Activated CD4-positive, alpha-beta memory T cell treated with anti-CD3 and anti-CD28 coated beads for 36 hours (primary cell): ENCODE measurements around the gene GSTO1. TPM values are rescaled to one million over a fixed set of nuclear protein-coding genes. Genes with fewer than 3 reads are reported as not detected.

Experiments
- microRNA-seq: library from miRNA; unstranded; fragments of <30 nt; microRNA quantifications from one replicate; pipeline ENCODE4 v1.2.0, GENCODE V29; 2022; ENCODE audit warnings: borderline number of aligned reads, borderline microRNAs expressed, borderline replicate concordance
- total RNA-seq, 2 experiments: library from RNA; stranded (reverse); gene quantifications; one replicate each; pipeline ENCODE4 v1.2.3, GENCODE V29; 2021

Gene GSTO1
- total RNA-seq, 2 experiments from 2014 or later = 215 to 225 TPM

Small RNA genes lying within 50 kb of the gene (microRNA-seq; reads per million reads assigned to microRNA genes)
- not detected for gene MIR4482
- not detected for gene MIR609

Other genes with a start within 250 kb of the GSTO1 start
- gene COL17A1, start 169.0 kb upstream of the GSTO1 start, total RNA-seq = not detected
- gene SFR1, start 132.7 kb upstream of the GSTO1 start, total RNA-seq = 10 to 100 TPM; 16.8 to 19.2 TPM
- gene CFAP43, start 22.5 kb upstream of the GSTO1 start, total RNA-seq = under 1 TPM; 0.19 to 0.22 TPM
- 1 to 10 TPM; 2.3 to 2.6 TPM for gene GSTO2, start 14.3 kb downstream of the GSTO1 start, total RNA-seq
- 10 to 100 TPM; 15.6 to 16.6 TPM for gene ITPRIP, start 83.6 kb downstream of the GSTO1 start, total RNA-seq
- gene CFAP58, start 98.9 kb downstream of the GSTO1 start, total RNA-seq = under 1 TPM; 0.31 to 0.88 TPM